SU-DHL-6 (cell line): Measurements from ENCODE around the gene PHPT1.

Experiments used
- EZH2phosphoT487 ChIP-seq: fragments of 200-600 bp; sonication (generic), shearing (Covaris generic); conservative IDR thresholded peaks from 2 replicates; pipeline ENCODE4 v1.6.1; 2018; ENCODE audit warnings: mild to moderate bottlenecking, antibody characterized with exemption, low read length, moderate library complexity, mixed read lengths
- TF ChIP-seq, protein P1 (sequence below): fragments of 200-600 bp; sonication (generic); IDR thresholded peaks from one replicate; pipeline ENCODE4 v1.5.1; 2017; ENCODE audit warnings: antibody characterized with exemption, mild to moderate bottlenecking, low read length, moderate library complexity; ENCODE audit not compliant: insufficient read depth, poor library complexity, severe bottlenecking

DNA sequence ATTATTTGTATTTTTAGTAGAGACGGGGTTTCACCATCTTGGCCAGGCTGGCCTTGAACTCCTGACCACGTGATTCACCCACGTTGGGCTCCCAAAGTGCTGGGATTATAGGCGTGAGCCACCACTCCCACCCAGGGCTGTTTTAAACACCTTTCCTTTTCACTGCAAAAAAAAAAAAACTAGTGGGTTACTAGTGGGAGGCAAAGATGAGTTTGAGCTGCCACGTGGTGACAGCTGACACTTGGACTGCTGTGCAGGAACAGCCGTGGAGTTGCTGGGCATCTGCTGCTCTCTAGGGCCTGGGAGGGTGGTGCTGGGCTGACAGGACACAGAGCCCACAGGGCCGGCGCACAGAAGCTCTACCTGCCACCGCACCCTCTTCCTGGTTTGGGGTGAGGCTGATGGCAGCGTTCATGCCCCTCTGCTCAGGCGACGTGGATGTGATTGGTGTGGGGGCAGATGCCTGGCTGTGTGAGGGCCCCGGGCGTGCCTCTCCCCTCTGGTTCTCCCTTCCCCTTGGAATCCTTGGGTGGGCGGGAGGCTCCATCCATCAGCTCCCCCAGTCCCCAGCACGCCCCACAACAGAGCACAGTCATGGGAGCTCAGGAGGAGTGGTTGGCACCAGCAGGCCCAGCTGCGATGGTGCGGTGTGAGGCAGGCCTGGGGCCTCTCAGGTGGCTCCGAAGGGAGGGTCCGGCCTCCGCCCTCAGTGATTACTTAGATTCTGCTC is 24.5 kb upstream of the PHPT1 start:
- no peak for TF ChIP-seq EZH2phosphoT487
- TF ChIP-seq, protein P1, sequence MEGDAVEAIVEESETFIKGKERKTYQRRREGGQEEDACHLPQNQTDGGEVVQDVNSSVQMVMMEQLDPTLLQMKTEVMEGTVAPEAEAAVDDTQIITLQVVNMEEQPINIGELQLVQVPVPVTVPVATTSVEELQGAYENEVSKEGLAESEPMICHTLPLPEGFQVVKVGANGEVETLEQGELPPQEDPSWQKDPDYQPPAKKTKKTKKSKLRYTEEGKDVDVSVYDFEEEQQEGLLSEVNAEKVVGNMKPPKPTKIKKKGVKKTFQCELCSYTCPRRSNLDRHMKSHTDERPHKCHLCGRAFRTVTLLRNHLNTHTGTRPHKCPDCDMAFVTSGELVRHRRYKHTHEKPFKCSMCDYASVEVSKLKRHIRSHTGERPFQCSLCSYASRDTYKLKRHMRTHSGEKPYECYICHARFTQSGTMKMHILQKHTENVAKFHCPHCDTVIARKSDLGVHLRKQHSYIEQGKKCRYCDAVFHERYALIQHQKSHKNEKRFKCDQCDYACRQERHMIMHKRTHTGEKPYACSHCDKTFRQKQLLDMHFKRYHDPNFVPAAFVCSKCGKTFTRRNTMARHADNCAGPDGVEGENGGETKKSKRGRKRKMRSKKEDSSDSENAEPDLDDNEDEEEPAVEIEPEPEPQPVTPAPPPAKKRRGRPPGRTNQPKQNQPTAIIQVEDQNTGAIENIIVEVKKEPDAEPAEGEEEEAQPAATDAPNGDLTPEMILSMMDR, result no peak
